Neuronal stem cell (in vitro differentiated cells): ENCODE measurements around the gene RPS2.

Source experiments
- DNase-seq: peaks from one replicate; pipeline ENCODE4 v3.0.0-alpha.2; 2013; ENCODE audit warnings: low spot score
- H2AFZ ChIP-seq: one replicate; pipeline ENCODE4 v1.6.1; 2013; ENCODE audit warnings: mild to moderate bottlenecking, low read length, inconsistent platforms
- H2AK5ac ChIP-seq: 2 replicates; pipeline ENCODE4 v1.6.1; 2013; ENCODE audit warnings: low read depth, mild to moderate bottlenecking, inconsistent platforms, low read length, moderate library complexity, mixed read lengths
- H2BK120ac ChIP-seq: 2 replicates; pipeline ENCODE4 v1.6.1; 2013; ENCODE audit warnings: low read depth, mild to moderate bottlenecking, inconsistent platforms, low read length, moderate library complexity, mixed read lengths
- H2BK12ac ChIP-seq: one replicate; pipeline ENCODE4 v1.6.1; 2013; ENCODE audit warnings: low read length, inconsistent platforms
- H2BK15ac ChIP-seq: 2 replicates; pipeline ENCODE4 v1.6.1; 2013; ENCODE audit warnings: mild to moderate bottlenecking, low read length, inconsistent platforms, mixed read lengths
- H2BK5ac ChIP-seq: one replicate; pipeline ENCODE4 v1.6.1; 2013; ENCODE audit warnings: inconsistent platforms, mild to moderate bottlenecking, low read length, moderate library complexity
- H3K14ac ChIP-seq: one replicate; pipeline ENCODE4 v1.6.1; 2013; ENCODE audit warnings: low read length, inconsistent platforms
- H3K18ac ChIP-seq: 2 replicates; pipeline ENCODE4 v1.6.1; 2013; ENCODE audit warnings: low read length, inconsistent platforms
- H3K23ac ChIP-seq: 2 replicates; pipeline ENCODE4 v1.6.1; 2013; ENCODE audit warnings: low read depth, mild to moderate bottlenecking, mixed read lengths, low read length, inconsistent platforms; ENCODE audit not compliant: poor library complexity
- H3K27ac ChIP-seq: replicated peaks from 3 replicates; pipeline ENCODE4 v1.5.1; 2013; ENCODE audit warnings: low read length, inconsistent platforms
- H3K27me3 ChIP-seq, 3 experiments: 2 replicates each; pipeline ENCODE4 v1.6.1; 2013; ENCODE audit warnings: low read length in 3 of 3, mild to moderate bottlenecking in 2 of 3, inconsistent platforms in 1 of 3, low read depth in 1 of 3, mixed read lengths in 1 of 3, moderate library complexity in 1 of 3; ENCODE audit not compliant: control insufficient read depth in 3 of 3, insufficient read depth in 3 of 3
- H3K36me3 ChIP-seq, 2 donors: replicated peaks in 1 of 2; 2 replicates each; pipeline ENCODE4 v1.6.1; 2013; ENCODE audit warnings: low read length in 2 of 2; ENCODE audit not compliant: control insufficient read depth in 2 of 2, insufficient read depth in 2 of 2
- H3K4ac ChIP-seq: 2 replicates; pipeline ENCODE4 v1.6.1; 2013; ENCODE audit warnings: inconsistent platforms, mild to moderate bottlenecking, low read length, moderate library complexity
- H3K4me1 ChIP-seq, 2 donors: 1 replicate in 1 of 2; 2 replicates in 1 of 2; pipeline ENCODE4 v1.6.1; 2013; ENCODE audit warnings: low read length in 2 of 2, low read depth in 1 of 2; ENCODE audit not compliant: control insufficient read depth in 2 of 2, insufficient read depth in 1 of 2
- H3K4me2 ChIP-seq: one replicate; pipeline ENCODE4 v1.6.1; 2013; ENCODE audit warnings: mild to moderate bottlenecking, low read length, inconsistent platforms; ENCODE audit not compliant: insufficient read depth, poor library complexity, severe bottlenecking
- H3K4me3 ChIP-seq, 2 donors: 2 replicates each; pipeline ENCODE4 v1.5.1; 2013; ENCODE audit warnings: low read length in 2 of 2, mild to moderate bottlenecking in 2 of 2, inconsistent platforms in 1 of 2, moderate library complexity in 1 of 2
- H3K79me1 ChIP-seq: one replicate; pipeline ENCODE4 v1.6.1; 2013; ENCODE audit warnings: low read depth, mild to moderate bottlenecking, inconsistent platforms, low read length, moderate library complexity
- H3K9ac ChIP-seq: one replicate; pipeline ENCODE4 v1.6.1; 2013; ENCODE audit warnings: mild to moderate bottlenecking, low read depth, low read length, inconsistent platforms; ENCODE audit not compliant: poor library complexity
- H3K9me3 ChIP-seq, 2 donors: replicated peaks in 1 of 2; 2 replicates each; pipeline versions ENCODE3 to v1.6.1; 2013; ENCODE audit warnings: low read length in 2 of 2, mild to moderate bottlenecking in 2 of 2, inconsistent platforms in 1 of 2, low read depth in 1 of 2, mixed read lengths in 1 of 2, moderate library complexity in 1 of 2; ENCODE audit not compliant: control insufficient read depth in 2 of 2, insufficient read depth in 1 of 2
- H4K8ac ChIP-seq: one replicate; pipeline ENCODE4 v1.6.1; 2013; ENCODE audit warnings: low read depth, mild to moderate bottlenecking, inconsistent platforms, low read length, moderate library complexity
- H4K91ac ChIP-seq: one replicate; pipeline ENCODE4 v1.6.1; 2013; ENCODE audit warnings: low read length, low read depth, mild to moderate bottlenecking, inconsistent platforms; ENCODE audit not compliant: poor library complexity
- WGBS, 2 donors: extraction: QIAGEN DNeasy Blood & Tissue Kit; methylation state at CpG; one replicate each; pipeline ENCODE4 v1.1.7; 2013; ENCODE audit warnings: missing lambda C conversion rate in 2 of 2, mixed read lengths in 1 of 2; ENCODE audit not compliant: insufficient read length in 2 of 2, insufficient replicate concordance in 1 of 2; ENCODE audit errors: extremely low coverage in 2 of 2; 5-methylcytosine and 5-hydroxymethylcytosine counted together

Gene RPS2

GRCh38 chr16:1976951-1977874 lies 12.6 kb upstream of the RPS2 start:
- peaks cover 0 to 42% (median 18%) of the 10 kb centered on the region in 3 experiments for H3K27me3 ChIP-seq
- H2BK120ac ChIP-seq, result no peak overlapping the region
- H2BK5ac ChIP-seq, result no peak overlapping the region
- no peak overlapping the region for H4K91ac ChIP-seq
- peaks cover 31 to 47% of the 10 kb centered on the region in 2 donors for H3K36me3 ChIP-seq
- no peak overlapping the region for H3K14ac ChIP-seq
- DNase-seq, result no peak
- H2AK5ac ChIP-seq, result no peak overlapping the region
- WGBS, 2 donors, result no CpG with 5 or more reads among the region's 33 CpGs
- no peak overlapping the region for H4K8ac ChIP-seq
- no peak overlapping the region for H3K4ac ChIP-seq
- H2AFZ ChIP-seq, result no peak overlapping the region
- H3K79me1 ChIP-seq, result peaks cover 18% of the 10 kb centered on the region
- no peaks in the 10 kb centered on the region for H3K9me3 ChIP-seq
- H3K4me3 ChIP-seq, result no peak overlapping the region
- no peak overlapping the region for H3K4me2 ChIP-seq
- H3K23ac ChIP-seq, result peak overlapping the region; percentile 43
- H3K4me1 ChIP-seq, result peaks cover 10 to 23% of the 10 kb centered on the region in 2 donors
- H3K27ac ChIP-seq, result no peak overlapping the region
- H3K18ac ChIP-seq, result no peak overlapping the region
- no peak overlapping the region for H2BK15ac ChIP-seq
- H2BK12ac ChIP-seq, result no peak overlapping the region
- H3K9ac ChIP-seq, result peak overlapping the region; percentile 50

- H2BK15ac ChIP-seq, result no peak overlapping the region
- no peaks in the 10 kb centered on the region for H3K9me3 ChIP-seq
- H3K9ac ChIP-seq, result no peak overlapping the region
- H3K27me3 ChIP-seq, result peaks cover 0 to 31% (median 18%) of the 10 kb centered on the region in 3 experiments
- no peak overlapping the region for H3K4me3 ChIP-seq
- no peak overlapping the region for H2AFZ ChIP-seq
- H3K4ac ChIP-seq, result no peak overlapping the region
- H4K8ac ChIP-seq, result no peak overlapping the region
- H2BK5ac ChIP-seq, result no peak overlapping the region
- H2BK12ac ChIP-seq, result no peak overlapping the region
- peak overlapping the region; percentile 13 for H3K18ac ChIP-seq
- no peak overlapping the region for H3K27ac ChIP-seq
- H2AK5ac ChIP-seq, result no peak overlapping the region
- no peak overlapping the region for H3K4me2 ChIP-seq
- H3K36me3 ChIP-seq, result peaks cover 31 to 47% of the 10 kb centered on the region in 2 donors
- H3K79me1 ChIP-seq, result peaks cover 22% of the 10 kb centered on the region
- WGBS, 2 donors, result no CpG with 5 or more reads among the region's 8 CpGs
- H3K23ac ChIP-seq, result no peak overlapping the region
- no peak overlapping the region for H2BK120ac ChIP-seq
- DNase-seq, result no peak
- H3K14ac ChIP-seq, result no peak overlapping the region
- H4K91ac ChIP-seq, result no peak overlapping the region
- H3K4me1 ChIP-seq, result peaks cover 2 to 14% of the 10 kb centered on the region in 2 donors
These were observed 11.5 kb upstream of the RPS2 start for GRCh38 chr16:1976216-1976520.

- no peak overlapping the region for H2BK5ac ChIP-seq
- no peak for DNase-seq
- H2BK120ac ChIP-seq, result no peak overlapping the region
- peaks cover 31 to 47% of the 10 kb centered on the region in 2 donors for H3K36me3 ChIP-seq
- H3K4me1 ChIP-seq, result peaks cover 2 to 13% of the 10 kb centered on the region in 2 donors
- H3K23ac ChIP-seq, result peak overlapping the region; percentile 31
- no peak overlapping the region for H2AK5ac ChIP-seq
- H3K4me2 ChIP-seq, result no peak overlapping the region
- H3K4ac ChIP-seq, result no peak overlapping the region
- H3K9ac ChIP-seq, result no peak overlapping the region
- H3K4me3 ChIP-seq, result no peak overlapping the region
- H2AFZ ChIP-seq, result no peak overlapping the region
- peaks cover 22% of the 10 kb centered on the region for H3K79me1 ChIP-seq
- no peak overlapping the region for H2BK12ac ChIP-seq
- no peaks in the 10 kb centered on the region for H3K9me3 ChIP-seq
- H3K14ac ChIP-seq, result no peak overlapping the region
- H3K18ac ChIP-seq, result peak overlapping the region; percentile 13
- no CpG with 5 or more reads among the region's 33 CpGs for WGBS, 2 donors
- no peak overlapping the region for H4K8ac ChIP-seq
- no peak overlapping the region for H2BK15ac ChIP-seq
- no peak overlapping the region for H4K91ac ChIP-seq
- H3K27me3 ChIP-seq, result peaks cover 0 to 26% (median 14%) of the 10 kb centered on the region in 3 experiments
- no peak overlapping the region for H3K27ac ChIP-seq
These were observed 11.0 kb upstream of the RPS2 start for GRCh38 chr16:1975432-1976215.
